K562 (cell line): ENCODE data around the gene VPS13D. TPM values are rescaled to one million over a fixed set of nuclear protein-coding genes. Genes with fewer than 3 reads are reported as not detected.
A peak's percentile ranks its signal among the peaks of the same experiment; 100 is the strongest.

Experiments
- ARID2 ChIP-seq: fragments of 450-650 bp; IDR thresholded peaks from 2 replicates; pipeline ENCODE4 v1.6.1; 2017; ENCODE audit warnings: antibody characterized with exemption, mild to moderate bottlenecking
- CBFA2T2 ChIP-seq: fragments of 450-650 bp; conservative IDR thresholded peaks from 2 replicates; pipeline ENCODE4 v1.6.1; 2017; ENCODE audit warnings: mild to moderate bottlenecking
- ESRRB ChIP-seq: fragments of 250-450 bp; sonication (Bioruptor Pico); IDR thresholded peaks from 2 replicates; pipeline ENCODE4 v1.5.0; 2020; ENCODE audit warnings: mild to moderate bottlenecking, moderate library complexity, borderline replicate concordance
- FOS ChIP-seq: IDR thresholded peaks from 3 replicates; pipeline ENCODE4 v1.6.1; 2011; ENCODE audit not compliant: insufficient read length; ENCODE audit errors: extremely low read depth
- FOXP1 ChIP-seq: sonication (generic); formaldehyde crosslinking; IDR thresholded peaks from 2 replicates; pipeline ENCODE4 v1.8.0; 2022; ENCODE audit warnings: mild to moderate bottlenecking, missing genetic modification reagents
- GABPB1 ChIP-seq: sonication (generic); formaldehyde crosslinking; IDR thresholded peaks from 2 replicates; pipeline ENCODE4 v1.8.0; 2022; ENCODE audit warnings: mild to moderate bottlenecking, missing genetic modification reagents
- GABPB2 ChIP-seq: fragments of 250-450 bp; sonication (Bioruptor Pico); conservative IDR thresholded peaks from 2 replicates; pipeline ENCODE4 v1.5.1; 2021; ENCODE audit warnings: mild to moderate bottlenecking
- HES1 ChIP-seq: fragments of 450-650 bp; IDR thresholded peaks from 2 replicates; pipeline ENCODE4 v1.6.1; 2016; ENCODE audit warnings: low read depth, mild to moderate bottlenecking, moderate library complexity
- MBD2 ChIP-seq: sonication (generic); IDR thresholded peaks from 2 replicates; pipeline ENCODE4 v1.6.1; 2016; ENCODE audit warnings: low read depth, borderline replicate concordance
- NFIC ChIP-seq: fragments of 450-650 bp; IDR thresholded peaks from 2 replicates; pipeline ENCODE4 v1.6.1; 2017; ENCODE audit warnings: mild to moderate bottlenecking, inconsistent platforms
- NFRKB ChIP-seq: fragments of 450-650 bp; IDR thresholded peaks from 2 replicates; pipeline ENCODE4 v1.6.1; 2016; ENCODE audit warnings: low read depth
- NR2F6 ChIP-seq: fragments of 450-650 bp; formaldehyde crosslinking; IDR thresholded peaks from 2 replicates; pipeline ENCODE4 v1.4.0; 2020; ENCODE audit warnings: mild to moderate bottlenecking
- PTRF ChIP-seq: fragments of 450-650 bp; IDR thresholded peaks from 2 replicates; pipeline ENCODE4 v1.6.1; 2016; ENCODE audit warnings: mild to moderate bottlenecking, missing genetic modification characterization, missing compliant biosample characterization
- SAP30 ChIP-seq: fragments of 200-600 bp; sonication (generic); IDR thresholded peaks from 2 replicates; pipeline ENCODE4 v1.6.1; 2012; ENCODE audit warnings: borderline replicate concordance, low read depth, mild to moderate bottlenecking, moderate library complexity, low read length, control low read depth, inconsistent platforms; ENCODE audit not compliant: insufficient read depth, poor library complexity, severe bottlenecking
- TBP ChIP-seq: optimal IDR thresholded peaks from 2 replicates; pipeline ENCODE3; 2011; ENCODE audit warnings: low read depth, low read length, improper control_type of control experiment
- THAP7 ChIP-seq: fragments of 250-450 bp; sonication (Bioruptor Pico); IDR thresholded peaks from 2 replicates; pipeline ENCODE4 v1.5.0; 2021
- ZBTB2 ChIP-seq: fragments of 450-650 bp; IDR thresholded peaks from 2 replicates; pipeline ENCODE4 v1.6.1; 2016; ENCODE audit warnings: antibody characterized with exemption
- ZKSCAN1 ChIP-seq: fragments of 150-350 bp; IDR thresholded peaks from 2 replicates; pipeline ENCODE4 v1.6.1; 2016; ENCODE audit warnings: low read depth, low read length
- ZNF121 ChIP-seq: sonication (generic); formaldehyde crosslinking; conservative IDR thresholded peaks from 2 replicates; pipeline ENCODE4 v1.8.0; 2022; ENCODE audit warnings: missing genetic modification reagents
- ZNF395 ChIP-seq: fragments of 200-800 bp; sonication (Bioruptor generic); IDR thresholded peaks from 2 replicates; pipeline ENCODE4 v1.6.1; 2017; ENCODE audit warnings: missing genetic modification characterization, missing compliant biosample characterization
- ZNF695 ChIP-seq: fragments of 450-650 bp; formaldehyde crosslinking; IDR thresholded peaks from 2 replicates; pipeline ENCODE4 v1.4.0; 2020; ENCODE audit warnings: mild to moderate bottlenecking, moderate library complexity
- ZNF717 ChIP-seq: fragments of 250-450 bp; sonication (Bioruptor Pico); IDR thresholded peaks from 2 replicates; pipeline ENCODE4 v1.5.0; 2021
- ZNF740 ChIP-seq, 3 experiments: fragments of 200-800 bp in 1 of 3; sonication (Bioruptor generic) in 1 of 3; sonication (generic) in 1 of 3; formaldehyde crosslinking in 1 of 3; IDR thresholded peaks; 2 replicates each; pipeline versions ENCODE4 v1.6.1 to v1.8.0; 2016 to 2022; ENCODE audit warnings: mild to moderate bottlenecking in 2 of 3, missing compliant biosample characterization in 2 of 3, missing genetic modification characterization in 2 of 3, missing genetic modification reagents in 1 of 3
- polyA plus RNA-seq, 8 experiments: library from polyadenylated mRNA; depleted of rRNA in 4 of 8; stranded (reverse) in 5 of 8; unstranded in 3 of 8; fragments of >200 nt; fragmentation: Nextera tagmentation in 2 of 8; fragmentation: Illumina TruSeq in 1 of 8; extraction: Ambion mirVana in 2 of 8; extraction: Trizol in 1 of 8; gene quantifications; 2 replicates each; pipeline versions ENCODE4 v1.2.1 to v1.2.3, GENCODE V29; 2011 to 2014; ENCODE audit warnings: inconsistent platforms in 1 of 8, missing spikeins in 1 of 8
- total RNA-seq, 7 experiments: library from RNA; depleted of rRNA in 6 of 7; stranded (reverse); fragments of >200 nt in 6 of 7; fragmentation: Illumina TruSeq in 2 of 7; extraction: Trizol in 2 of 7; gene quantifications; 2 replicates each; pipeline versions ENCODE4 v1.2.1 to v1.2.3, GENCODE V29; 2011 to 2021; ENCODE audit warnings: low replicate concordance in 1 of 7

Gene VPS13D
- total and polyA plus RNA-seq, 9 of the 15 experiments (the other 6 are each of a cell fraction or from before 2014, with no cell fraction given): 6.1 to 51.5 (median 38.5) TPM

- peak; percentile 80; the same call in 1 of the 2 replicates for TF ChIP-seq FOXP1
- TF ChIP-seq ZBTB2: peak; percentile 80; the same call in 1 of the 2 replicates
- no peak for TF ChIP-seq FOS
- no peak for TF ChIP-seq ZNF740 (CRISPR knock-in tag; IDR thresholded peaks at IDR 0.05)
- no peak for TF ChIP-seq ZNF740 (tag; IDR thresholded peaks at IDR 0.05)
- TF ChIP-seq ESRRB: no peak
- TF ChIP-seq HES1: peak; percentile 98
- TF ChIP-seq ZNF395: peak; percentile 92; the same call in 1 of the 2 replicates
- TF ChIP-seq GABPB1: no peak
- no peak for TF ChIP-seq ZNF695 (CRISPR knock-in tag)
- TF ChIP-seq THAP7 (CRISPR knock-in tag): no peak
- no peak for TF ChIP-seq ZNF717 (CRISPR knock-in tag)
- peak; percentile 100 for TF ChIP-seq CBFA2T2
- TF ChIP-seq GABPB2 (CRISPR knock-in tag): no peak
- peak; percentile 96 for TF ChIP-seq MBD2
- TF ChIP-seq NR2F6 (CRISPR knock-in tag): no peak
- TF ChIP-seq NFIC: peak; percentile 99
- no peak; the same call in 1 of the 2 replicates for TF ChIP-seq NFRKB
- peak; percentile 53 for TF ChIP-seq TBP
- peak; percentile 73 for TF ChIP-seq ZKSCAN1
- no peak for TF ChIP-seq ZNF121 (CRISPR knock-in tag)
- no peak for TF ChIP-seq PTRF (tag)
- no peak for TF ChIP-seq ARID2
- no peak for TF ChIP-seq SAP30
Observed at GRCh38 chr1:12448746-12449177, 218.9 kb downstream of the VPS13D start (continued).
